Hepatocyte (in vitro differentiated cells): ENCODE results near the gene ZCCHC3. TPM values are rescaled to one million over a fixed set of nuclear protein-coding genes. Genes with fewer than 3 reads are reported as not detected.
"Not testable (repeated sequence)": the region's sequence is repeated elsewhere in the genome, so short reads cannot be mapped to it uniquely, and the experiment has no call there.

ENCODE experiments used
- DNase-seq: peaks from one replicate; pipeline ENCODE4 v3.0.0-alpha.2; 2016; ENCODE audit warnings: low spot score
- H2AFZ ChIP-seq: fragments of 200-600 bp; sonication (generic); 2 replicates; pipeline ENCODE4 v1.6.0; 2016; ENCODE audit warnings: antibody characterized with exemption, mild to moderate bottlenecking
- H3K27ac ChIP-seq: fragments of 200-600 bp; sonication (generic); 2 replicates; pipeline ENCODE4 v1.5.1; 2016; ENCODE audit warnings: mild to moderate bottlenecking
- H3K27me3 ChIP-seq: fragments of 200-600 bp; sonication (generic); 2 replicates; pipeline ENCODE4 v1.6.1; 2016
- H3K36me3 ChIP-seq: fragments of 200-600 bp; sonication (generic); replicated peaks from 2 replicates; pipeline ENCODE4 v1.5.1; 2016; ENCODE audit warnings: low read depth; ENCODE audit not compliant: insufficient read depth
- H3K4me1 ChIP-seq: fragments of 200-600 bp; sonication (generic); 2 replicates; pipeline ENCODE4 v1.5.1; 2016; ENCODE audit warnings: mild to moderate bottlenecking, moderate library complexity; ENCODE audit not compliant: insufficient read depth
- H3K4me2 ChIP-seq: fragments of 200-600 bp; sonication (generic); 2 replicates; pipeline ENCODE4 v1.6.0; 2016
- H3K4me3 ChIP-seq: fragments of 200-600 bp; sonication (generic); 2 replicates; pipeline ENCODE4 v1.5.1; 2016; ENCODE audit warnings: mild to moderate bottlenecking
- H3K79me2 ChIP-seq: fragments of 200-600 bp; sonication (generic); 2 replicates; pipeline ENCODE4 v1.6.0; 2017; ENCODE audit warnings: mild to moderate bottlenecking
- H3K9me2 ChIP-seq: fragments of 200-600 bp; sonication (generic); replicated peaks from 2 replicates; pipeline ENCODE4 v1.6.0; 2017; ENCODE audit warnings: mild to moderate bottlenecking; ENCODE audit not compliant: insufficient read depth
- H3K9me3 ChIP-seq: fragments of 200-600 bp; sonication (generic); 2 replicates; pipeline ENCODE4 v1.5.1; 2016; ENCODE audit warnings: low read depth, mild to moderate bottlenecking
- H4K20me1 ChIP-seq: fragments of 200-600 bp; sonication (generic); 2 replicates; pipeline ENCODE4 v1.6.0; 2016; ENCODE audit warnings: mild to moderate bottlenecking; ENCODE audit not compliant: insufficient read depth, poor library complexity, severe bottlenecking
- EZH2 ChIP-seq: fragments of 200-600 bp; sonication (generic); IDR thresholded peaks from 2 replicates; pipeline ENCODE4 v1.6.1; 2016; ENCODE audit warnings: antibody characterized with exemption, mild to moderate bottlenecking, borderline replicate concordance
- EZH2phosphoT487 ChIP-seq: fragments of 200-600 bp; sonication (generic); IDR thresholded peaks from one replicate; pipeline ENCODE4 v1.6.1; 2018; ENCODE audit warnings: antibody characterized with exemption, mild to moderate bottlenecking, low read depth, moderate library complexity; ENCODE audit not compliant: unreplicated experiment, severe bottlenecking
- WGBS: methylation state at CpG from one replicate; pipeline ENCODE4 v1.1.6; 2016; ENCODE audit warnings: low lambda C conversion rate; ENCODE audit errors: missing lambda C conversion rate; 5-methylcytosine and 5-hydroxymethylcytosine counted together
- polyA plus RNA-seq: library from polyadenylated mRNA; unstranded; fragments of >200 nt; fragmentation: Nextera tagmentation; extraction: Ambion mirVana; gene quantifications from 2 replicates; pipeline ENCODE4 v1.2.1, GENCODE V29; 2016
- total RNA-seq: library from RNA; depleted of rRNA; stranded (reverse); fragments of >200 nt; gene quantifications from 2 replicates; pipeline ENCODE4 v1.2.3, GENCODE V29; 2014
- TF ChIP-seq, protein P1 (sequence below): fragments of 200-600 bp; sonication (generic); IDR thresholded peaks from 2 replicates; pipeline ENCODE4 v1.5.1; 2016; ENCODE audit warnings: antibody characterized with exemption, mild to moderate bottlenecking; ENCODE audit not compliant: poor library complexity

ZCCHC3 gene, protein sequence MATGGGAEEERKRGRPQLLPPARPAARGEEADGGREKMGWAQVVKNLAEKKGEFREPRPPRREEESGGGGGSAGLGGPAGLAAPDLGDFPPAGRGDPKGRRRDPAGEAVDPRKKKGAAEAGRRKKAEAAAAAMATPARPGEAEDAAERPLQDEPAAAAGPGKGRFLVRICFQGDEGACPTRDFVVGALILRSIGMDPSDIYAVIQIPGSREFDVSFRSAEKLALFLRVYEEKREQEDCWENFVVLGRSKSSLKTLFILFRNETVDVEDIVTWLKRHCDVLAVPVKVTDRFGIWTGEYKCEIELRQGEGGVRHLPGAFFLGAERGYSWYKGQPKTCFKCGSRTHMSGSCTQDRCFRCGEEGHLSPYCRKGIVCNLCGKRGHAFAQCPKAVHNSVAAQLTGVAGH
- total RNA-seq = 27.4 and 30.0 TPM in 2 replicates
- 22.8 and 29.0 TPM in 2 replicates for polyA plus RNA-seq

DNA sequence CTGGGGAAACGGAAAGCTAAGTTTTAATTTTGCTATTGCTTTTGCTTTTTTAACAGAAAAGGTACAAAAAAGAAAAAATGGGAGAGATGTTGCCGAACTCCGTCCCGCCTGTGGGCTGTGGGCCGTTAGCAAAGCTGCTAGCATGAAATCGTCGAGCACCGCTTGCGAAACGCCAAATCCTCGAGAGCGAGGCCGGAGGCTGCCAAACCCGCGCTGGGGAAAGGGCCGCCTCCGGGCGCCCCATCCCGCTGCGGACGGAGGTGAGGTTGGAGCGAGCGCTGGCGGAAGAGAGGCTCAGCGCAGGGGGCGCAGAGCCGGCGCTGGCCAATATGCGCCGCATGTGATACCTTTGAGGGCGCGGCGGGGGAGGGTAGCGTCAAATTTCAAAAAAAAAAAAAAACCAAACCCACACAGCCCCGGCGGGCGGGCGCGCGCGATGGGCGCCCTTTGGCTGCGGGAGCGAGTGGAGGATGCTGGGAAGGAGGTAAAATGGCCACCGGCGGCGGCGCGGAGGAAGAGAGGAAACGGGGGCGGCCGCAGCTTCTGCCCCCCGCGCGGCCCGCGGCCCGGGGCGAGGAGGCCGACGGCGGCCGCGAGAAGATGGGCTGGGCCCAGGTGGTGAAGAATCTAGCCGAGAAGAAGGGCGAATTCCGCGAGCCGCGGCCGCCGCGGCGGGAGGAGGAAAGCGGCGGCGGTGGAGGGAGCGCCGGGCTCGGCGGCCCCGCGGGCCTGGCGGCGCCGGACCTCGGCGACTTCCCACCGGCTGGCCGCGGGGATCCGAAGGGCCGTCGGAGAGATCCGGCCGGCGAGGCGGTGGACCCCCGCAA is at the start of gene ZCCHC3:
Gene ZCCHC3 (plus strand): TSS at position 473 of the 827 bp plus-strand sequence. CDS start 17 bp downstream, at position 490.
- peak within 1 kb of the TSS; percentile 73 for H2AFZ ChIP-seq
- TF ChIP-seq EZH2 = no peak
- TF ChIP-seq, protein P1, sequence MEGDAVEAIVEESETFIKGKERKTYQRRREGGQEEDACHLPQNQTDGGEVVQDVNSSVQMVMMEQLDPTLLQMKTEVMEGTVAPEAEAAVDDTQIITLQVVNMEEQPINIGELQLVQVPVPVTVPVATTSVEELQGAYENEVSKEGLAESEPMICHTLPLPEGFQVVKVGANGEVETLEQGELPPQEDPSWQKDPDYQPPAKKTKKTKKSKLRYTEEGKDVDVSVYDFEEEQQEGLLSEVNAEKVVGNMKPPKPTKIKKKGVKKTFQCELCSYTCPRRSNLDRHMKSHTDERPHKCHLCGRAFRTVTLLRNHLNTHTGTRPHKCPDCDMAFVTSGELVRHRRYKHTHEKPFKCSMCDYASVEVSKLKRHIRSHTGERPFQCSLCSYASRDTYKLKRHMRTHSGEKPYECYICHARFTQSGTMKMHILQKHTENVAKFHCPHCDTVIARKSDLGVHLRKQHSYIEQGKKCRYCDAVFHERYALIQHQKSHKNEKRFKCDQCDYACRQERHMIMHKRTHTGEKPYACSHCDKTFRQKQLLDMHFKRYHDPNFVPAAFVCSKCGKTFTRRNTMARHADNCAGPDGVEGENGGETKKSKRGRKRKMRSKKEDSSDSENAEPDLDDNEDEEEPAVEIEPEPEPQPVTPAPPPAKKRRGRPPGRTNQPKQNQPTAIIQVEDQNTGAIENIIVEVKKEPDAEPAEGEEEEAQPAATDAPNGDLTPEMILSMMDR = peak; percentile 4
- H3K9me2 ChIP-seq = no peaks in the 10 kb centered on the region
- H4K20me1 ChIP-seq = peaks cover 27% of the 10 kb centered on the region
- peak within 1 kb of the TSS; percentile 92 for H3K4me3 ChIP-seq
- no peaks in the 10 kb centered on the region for H3K27me3 ChIP-seq
- H3K79me2 ChIP-seq = peaks cover 61% of the 10 kb centered on the region
- no peaks in the 10 kb centered on the region for H3K36me3 ChIP-seq
- peak within 1 kb of the TSS; percentile 98 for H3K4me2 ChIP-seq
- H3K9me3 ChIP-seq = no peaks in the 10 kb centered on the region
- H3K27ac ChIP-seq = peak within 1 kb of the TSS; percentile 100
- peak; percentile 94 for DNase-seq
- 1% methylated on average over 81 of the region's 99 CpGs for WGBS
- peaks cover 40% of the 10 kb centered on the region for H3K4me1 ChIP-seq

DNA sequence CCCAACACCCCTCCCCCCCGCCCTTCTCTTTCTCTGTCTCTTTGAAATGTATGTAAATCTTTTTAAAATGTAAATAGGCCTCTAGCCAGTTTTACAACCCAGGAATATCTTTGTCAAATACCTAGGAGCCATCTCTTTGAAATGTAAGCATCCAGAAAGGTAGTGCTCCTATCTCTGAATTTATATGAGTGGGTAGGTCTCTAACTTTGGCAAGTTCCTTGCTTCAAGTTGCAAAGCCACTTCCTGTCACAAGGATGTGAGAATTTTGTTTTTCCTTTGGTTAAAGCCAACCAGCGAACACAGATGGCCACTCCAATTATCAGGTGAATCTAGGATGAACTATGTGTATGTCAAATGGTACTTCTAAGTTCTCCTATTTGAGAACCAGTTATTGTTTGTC is 46.0 kb upstream of the ZCCHC3 start:
- no peaks in the 10 kb centered on the region for H3K79me2 ChIP-seq
- no peak for DNase-seq
- TF ChIP-seq, protein P1 = no peak
- TF ChIP-seq EZH2 = no peak
- TF ChIP-seq EZH2phosphoT487 = no peak
- 30% methylated on average over 2 of the region's 2 CpGs for WGBS
- H4K20me1 ChIP-seq = no peaks in the 10 kb centered on the region
- H3K4me3 ChIP-seq = no peak overlapping the region
- H3K4me1 ChIP-seq = no peaks in the 10 kb centered on the region
- no peaks in the 10 kb centered on the region for H3K36me3 ChIP-seq
- H3K9me3 ChIP-seq = no peaks in the 10 kb centered on the region
- no peaks in the 10 kb centered on the region for H3K9me2 ChIP-seq
- no peak overlapping the region for H3K4me2 ChIP-seq
- no peaks in the 10 kb centered on the region for H3K27me3 ChIP-seq
- no peak overlapping the region for H3K27ac ChIP-seq
- peak overlapping the region; percentile 33 for H2AFZ ChIP-seq

DNA sequence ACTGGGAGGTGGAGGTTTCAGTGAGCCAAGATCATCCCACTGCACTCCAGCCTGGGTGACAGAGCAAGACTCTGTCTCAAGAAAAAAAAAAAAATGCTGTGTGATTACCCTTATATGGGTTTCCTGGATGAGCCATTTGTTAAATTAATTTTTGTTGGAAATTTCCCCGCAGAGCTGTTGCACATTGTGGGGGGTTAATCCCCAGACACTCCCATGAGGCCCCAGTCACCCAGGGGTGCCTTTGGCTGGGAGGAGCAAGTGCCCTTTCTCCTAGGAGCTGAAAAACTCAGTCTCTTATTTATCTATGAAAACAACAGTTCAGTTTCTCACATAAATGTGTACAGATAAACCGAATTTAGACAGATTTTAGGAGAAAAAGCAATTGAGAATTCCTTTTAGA is 44.6 kb upstream of the ZCCHC3 start:
- no peaks in the 10 kb centered on the region for H3K4me1 ChIP-seq
- H3K4me2 ChIP-seq = no peak overlapping the region
- no peaks in the 10 kb centered on the region for H3K79me2 ChIP-seq
- H4K20me1 ChIP-seq = no peaks in the 10 kb centered on the region
- H3K9me2 ChIP-seq = no peaks in the 10 kb centered on the region
- TF ChIP-seq EZH2 (no peak), EZH2phosphoT487 (no peak)
- no peak overlapping the region for H2AFZ ChIP-seq
- H3K27ac ChIP-seq = no peak overlapping the region
- H3K36me3 ChIP-seq = no peaks in the 10 kb centered on the region
- 69% methylated on average over 2 of the region's 2 CpGs for WGBS
- no peak overlapping the region for H3K4me3 ChIP-seq
- no peaks in the 10 kb centered on the region for H3K9me3 ChIP-seq
- H3K27me3 ChIP-seq = no peaks in the 10 kb centered on the region
- no peak for DNase-seq

DNA sequence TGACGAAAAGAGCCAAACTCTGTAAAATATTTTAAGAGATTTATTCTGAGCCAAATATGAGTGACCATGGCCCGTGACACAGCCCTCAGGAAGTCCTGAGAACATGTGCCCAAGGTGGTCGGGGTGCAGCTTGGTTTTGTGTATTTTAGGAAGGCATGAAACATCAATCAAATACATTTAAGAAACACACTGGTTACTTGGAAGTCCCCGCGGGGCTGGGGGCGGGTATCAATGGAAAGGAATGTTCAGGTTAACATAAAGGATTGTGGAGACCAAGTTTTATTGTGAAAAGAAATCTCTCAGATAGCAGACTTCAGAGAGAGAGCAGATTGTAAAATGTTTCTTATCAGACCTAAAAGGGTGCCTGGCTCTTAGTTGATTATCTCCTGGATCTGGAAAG is 43.9 kb upstream of the ZCCHC3 start:
- not testable (repeated sequence) for H3K4me2 ChIP-seq, H3K27ac ChIP-seq

More for the DNA sequence above, 43.9 kb upstream of the ZCCHC3 start:
- H3K9me3 ChIP-seq, H3K36me3 ChIP-seq, H2AFZ ChIP-seq, H3K27me3 ChIP-seq, H4K20me1 ChIP-seq, H3K79me2 ChIP-seq, H3K4me1 ChIP-seq, H3K9me2 ChIP-seq, H3K4me3 ChIP-seq, DNase-seq: not testable (repeated sequence)
- WGBS = 22% methylated on average over 6 of the region's 6 CpGs
